Stimulated activated CD8-positive, alpha-beta memory T cell treated with anti-CD3 and anti-CD28 coated beads, Interleukin-4, amount 100 ng/mL, for 1 hour (primary cell): ENCODE measurements around the gene PCMTD2.
A peak's percentile ranks its signal among the peaks of the same experiment; 100 is the strongest.
"Not testable (repeated sequence)": the region's sequence is repeated elsewhere in the genome, so short reads cannot be mapped to it uniquely, and the experiment has no call there.

ENCODE experiments used
- DNase-seq, 2 donors: peaks; one replicate each; pipeline ENCODE4 v3.0.0-alpha.2; 2020; ENCODE audit warnings: low read depth in 2 of 2, low spot score in 1 of 2

Gene PCMTD2

DNA sequence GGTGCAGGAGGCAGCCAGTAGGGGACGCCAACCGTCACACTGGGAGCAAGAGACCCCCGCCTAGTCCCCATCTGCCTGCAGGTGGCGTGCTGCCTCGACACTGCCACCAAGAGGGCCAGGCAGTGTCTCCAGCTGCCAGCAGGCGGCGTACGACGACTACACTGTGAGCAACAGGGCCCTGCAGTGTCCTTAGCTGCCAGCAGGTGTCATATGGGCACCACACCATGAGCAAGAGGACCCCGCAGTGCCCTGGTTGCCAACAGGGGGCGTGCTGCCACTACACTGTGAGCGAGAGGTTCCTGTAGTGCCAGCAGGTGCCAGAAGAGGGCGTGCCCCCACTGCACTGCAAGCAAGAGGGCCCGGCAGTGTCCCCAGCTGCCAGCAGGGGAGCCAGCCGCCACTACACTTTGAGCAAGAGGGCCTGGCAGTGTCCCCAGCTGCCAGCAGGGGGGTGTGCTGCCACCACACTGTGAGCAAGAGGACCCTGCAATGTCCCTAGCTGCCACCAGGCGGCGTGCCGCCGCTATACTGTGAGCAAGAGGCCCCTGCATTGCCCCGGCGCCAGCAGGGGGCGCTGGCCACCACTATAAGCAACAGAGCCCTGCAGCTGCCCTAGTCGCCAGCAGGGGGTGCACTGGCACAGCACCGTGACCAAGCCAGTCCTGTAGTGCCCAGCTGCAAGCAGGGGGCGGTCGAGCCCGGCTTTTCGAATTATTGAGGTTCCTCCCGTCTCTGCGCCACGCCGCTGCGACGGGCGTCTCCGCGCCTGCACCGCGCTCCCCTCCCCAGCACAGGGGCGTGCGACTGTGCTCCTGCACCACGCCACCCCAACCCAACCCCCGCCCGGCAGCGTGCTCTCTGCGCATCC lies 30.3 kb downstream of the PCMTD2 start:
- peak; percentile 8 to 18 for DNase-seq

DNA sequence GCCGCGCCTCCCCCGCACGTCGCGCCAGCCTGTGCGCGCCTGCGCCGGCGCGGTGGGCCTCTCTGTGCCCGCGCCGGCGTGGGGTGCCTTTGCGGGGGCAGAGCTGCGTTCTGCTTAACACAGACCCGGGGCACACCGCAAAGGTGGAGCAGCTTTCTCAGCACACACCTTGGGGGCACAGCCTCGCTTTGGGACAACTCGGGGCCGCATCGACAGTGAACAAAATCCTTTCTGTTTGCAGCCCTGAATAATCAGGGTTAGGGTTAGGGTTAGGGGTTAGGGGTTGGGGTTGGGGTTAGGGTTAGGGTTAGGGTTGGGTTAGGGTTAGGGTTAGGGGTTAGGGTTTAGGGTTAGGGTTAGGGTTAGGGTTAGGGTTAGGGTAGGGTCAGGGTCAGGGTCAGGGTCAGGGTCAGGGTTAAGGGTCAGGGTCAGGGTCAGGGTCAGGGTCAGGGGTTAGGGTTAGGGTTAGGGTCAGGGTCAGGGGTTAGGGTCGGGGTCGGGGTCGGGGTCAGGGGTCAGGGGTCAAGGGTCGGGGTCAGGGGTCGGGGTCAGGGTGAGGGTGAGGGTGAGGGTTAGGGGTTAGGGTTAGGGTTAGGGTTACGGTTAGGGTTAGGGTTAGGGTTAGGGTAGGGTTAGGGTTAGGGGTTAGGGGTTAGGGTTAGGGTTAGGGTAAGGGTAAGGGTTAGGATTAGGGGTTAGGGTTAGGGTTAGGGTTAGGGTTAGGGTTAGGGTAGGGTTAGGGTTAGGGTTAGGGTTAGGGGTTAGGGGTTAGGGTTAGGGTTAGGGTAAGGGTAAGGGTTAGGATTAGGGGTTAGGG lies 31.1 kb downstream of the PCMTD2 start:
- not testable (repeated sequence) for DNase-seq

DNA sequence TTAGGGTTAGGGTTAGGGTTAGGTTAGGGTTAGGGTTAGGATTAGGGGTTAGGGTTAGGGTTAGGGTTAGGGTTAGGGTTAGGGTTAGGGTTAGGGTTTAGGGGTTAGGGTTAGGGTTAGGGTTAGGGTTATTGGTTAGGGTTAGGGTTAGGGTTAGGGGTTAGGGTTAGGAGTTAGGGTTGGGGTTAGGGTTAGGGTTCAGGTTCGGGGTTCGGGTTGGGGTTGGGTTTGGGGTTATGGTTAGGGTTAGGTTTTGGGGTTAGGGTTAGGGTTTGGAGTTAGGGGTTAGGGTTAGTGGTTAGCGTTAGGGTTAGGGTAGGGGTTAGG lies 31.7 kb downstream of the PCMTD2 start:
- DNase-seq: not testable (repeated sequence)

DNA sequence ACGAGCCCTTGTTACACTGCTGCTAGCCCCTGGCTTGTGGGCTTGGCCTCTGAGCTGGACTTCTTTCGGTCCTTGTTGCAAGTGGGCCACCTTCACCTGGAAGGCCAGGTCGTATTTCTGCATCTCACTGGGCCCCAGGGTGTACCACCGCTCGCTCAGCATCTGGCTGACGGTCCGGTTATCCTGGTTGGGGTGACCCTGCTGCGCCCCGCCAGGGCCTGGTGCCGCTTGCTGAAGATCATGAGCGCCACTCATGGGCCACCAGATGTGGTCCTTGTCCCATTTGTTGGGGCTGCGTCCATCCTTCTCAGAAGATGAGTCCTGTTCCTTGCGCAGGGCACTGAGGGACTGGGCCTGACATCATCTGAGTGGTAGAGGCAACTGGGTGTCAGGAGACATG lies 36.6 kb downstream of the PCMTD2 start:
- not testable (repeated sequence) for DNase-seq

DNA sequence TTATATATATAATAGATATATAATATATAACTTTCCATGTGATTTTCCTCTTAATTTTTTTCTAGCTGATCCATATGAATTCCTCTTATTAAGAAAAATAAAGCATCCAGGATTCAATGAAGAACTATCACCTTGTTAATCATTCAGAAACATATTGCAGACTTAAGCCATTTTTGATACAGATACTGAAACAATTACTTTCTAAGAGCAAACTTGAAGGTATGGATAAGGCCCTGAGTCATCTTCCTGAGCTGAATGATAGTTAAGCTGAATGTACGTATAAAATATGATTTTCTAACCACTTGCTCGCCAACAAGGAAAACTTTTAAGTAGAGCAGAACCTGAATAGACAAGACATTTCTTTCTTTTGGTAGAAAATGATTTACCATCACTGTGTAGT lies 47.5 kb downstream of the PCMTD2 start:
- not testable (repeated sequence) for DNase-seq

DNA sequence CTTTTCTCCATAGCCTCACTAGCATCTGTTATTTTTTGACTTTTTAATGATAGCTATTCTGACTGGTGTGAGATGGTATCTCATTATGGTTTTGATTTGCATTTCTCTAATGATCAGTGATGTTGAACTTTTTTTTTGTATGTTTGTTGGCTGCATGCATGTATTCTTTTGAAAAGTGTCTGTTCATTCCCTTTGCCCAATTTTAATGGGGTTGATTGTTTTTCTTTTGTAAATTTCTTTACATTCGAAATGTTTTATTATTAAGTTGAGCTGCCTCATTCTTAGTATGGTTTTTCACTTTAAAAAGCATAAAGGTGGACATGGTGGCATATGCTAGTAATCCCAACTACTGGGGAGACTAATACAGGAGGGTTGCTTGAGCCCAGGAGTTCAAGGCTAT lies 58.2 kb downstream of the PCMTD2 start:
- DNase-seq: not testable (repeated sequence)

DNA sequence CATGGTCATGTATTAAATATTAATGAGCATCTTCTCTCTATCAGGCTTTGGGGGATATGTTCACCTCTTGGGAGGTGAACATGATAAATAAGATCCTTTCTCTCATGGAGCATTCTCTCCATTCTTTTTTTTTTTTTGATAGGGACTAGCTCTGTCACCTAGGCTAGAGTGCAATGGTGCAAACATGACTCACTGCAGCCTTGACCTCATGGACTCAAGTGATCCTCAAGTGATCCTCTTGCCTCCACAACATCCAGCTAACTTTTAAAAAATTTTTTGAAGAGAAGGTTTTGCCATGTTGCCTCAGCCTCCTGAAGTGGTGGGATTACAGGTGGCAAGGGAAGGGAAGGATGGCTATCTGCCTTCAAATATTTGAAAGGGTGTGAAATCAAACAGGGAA lies 59.8 kb downstream of the PCMTD2 start:
- DNase-seq: not testable (repeated sequence)

DNA sequence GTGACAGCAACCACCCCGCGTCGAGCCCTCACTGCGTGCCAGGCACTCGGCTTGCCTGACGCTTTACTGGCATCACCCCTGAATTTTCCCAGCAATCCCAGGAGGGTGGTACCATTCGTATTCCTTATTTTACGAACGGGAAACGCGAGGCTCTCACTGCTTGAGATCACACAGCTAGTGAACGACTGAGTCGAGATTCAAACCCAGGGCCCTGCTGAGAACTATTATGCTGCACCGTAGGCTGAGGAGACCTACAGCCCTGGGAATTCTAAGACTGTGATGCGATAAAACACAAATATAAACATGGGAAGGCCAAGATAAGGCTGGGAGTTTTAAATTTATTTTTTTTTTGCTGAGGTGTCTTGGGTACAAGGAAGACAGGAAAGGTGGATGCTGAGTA lies 60.3 kb downstream of the PCMTD2 start:
- not testable (repeated sequence) for DNase-seq

DNA sequence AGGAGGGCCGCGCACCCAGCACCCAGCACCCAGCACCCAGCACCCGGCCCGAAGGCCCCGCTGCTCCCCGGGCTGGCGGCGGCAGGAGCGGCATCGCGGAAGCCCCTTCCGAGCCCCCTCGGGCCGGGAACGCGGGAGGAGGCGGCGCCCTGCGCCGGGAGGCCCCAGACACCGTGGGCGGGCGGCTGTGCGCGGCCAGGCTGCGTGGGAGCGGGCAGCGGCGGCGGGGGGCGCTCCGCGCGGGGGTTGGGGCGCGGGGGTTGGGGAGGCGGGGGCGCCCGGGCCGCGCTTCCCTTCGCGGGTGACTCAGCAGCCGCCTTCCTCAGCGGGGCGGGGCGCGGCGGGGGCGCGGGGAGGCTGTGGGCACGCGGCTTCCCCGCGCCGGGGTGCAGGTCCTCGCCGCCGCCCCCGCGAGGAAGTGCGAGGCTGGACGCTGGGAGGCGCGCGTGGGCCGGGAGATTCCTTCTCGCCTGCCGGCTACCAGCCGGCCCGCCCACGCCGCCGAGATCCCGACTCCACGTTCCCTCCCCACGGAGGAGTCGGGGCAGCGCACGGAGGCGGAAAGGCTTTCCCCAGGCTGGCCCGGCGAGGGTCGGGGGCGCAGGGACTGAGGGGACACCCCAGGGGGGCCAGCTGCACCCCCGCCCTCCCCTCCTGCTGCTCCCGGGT lies 61.0 kb downstream of the PCMTD2 start:
- not testable (repeated sequence) for DNase-seq

DNA sequence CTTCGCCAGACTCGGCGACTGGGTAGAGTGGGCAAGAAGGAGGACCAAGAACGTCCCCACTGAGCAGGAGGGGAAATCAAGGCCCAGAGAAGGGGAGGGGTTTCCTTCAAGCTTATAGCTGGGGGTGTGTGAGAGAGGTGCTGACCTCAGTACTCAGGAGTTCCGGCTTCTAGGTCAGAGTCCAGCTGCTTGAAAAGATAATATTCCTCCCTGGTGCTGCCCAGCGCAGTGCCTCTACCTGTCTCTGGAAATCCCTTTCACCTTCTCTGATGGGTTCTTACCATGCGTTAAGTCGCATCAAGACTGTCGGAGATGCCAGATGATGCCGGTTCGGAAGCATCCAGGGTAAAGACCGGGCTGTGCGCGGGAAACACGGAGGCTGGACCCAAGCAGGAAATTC lies 61.8 kb downstream of the PCMTD2 start:
- not testable (repeated sequence) for DNase-seq

DNA sequence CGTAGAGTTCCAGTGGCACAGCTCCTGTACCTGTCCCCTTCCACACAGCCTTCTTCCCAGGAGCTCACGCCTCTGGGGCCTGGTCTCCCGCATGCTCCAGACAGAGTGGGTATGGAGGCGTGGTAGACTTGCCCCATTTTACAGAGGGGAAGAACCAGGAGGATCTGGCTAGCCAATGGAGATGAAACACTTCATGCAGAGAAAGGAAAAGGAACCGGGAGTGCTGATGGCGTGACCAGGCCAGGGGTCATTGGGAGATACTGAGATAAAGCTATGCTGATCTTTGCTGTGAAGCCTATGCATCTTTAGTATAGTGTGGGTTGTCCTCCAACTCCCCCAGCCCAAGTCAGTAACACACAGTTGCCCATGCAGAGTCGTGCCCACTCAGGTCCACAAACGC lies 62.5 kb downstream of the PCMTD2 start:
- not testable (repeated sequence) for DNase-seq

DNA sequence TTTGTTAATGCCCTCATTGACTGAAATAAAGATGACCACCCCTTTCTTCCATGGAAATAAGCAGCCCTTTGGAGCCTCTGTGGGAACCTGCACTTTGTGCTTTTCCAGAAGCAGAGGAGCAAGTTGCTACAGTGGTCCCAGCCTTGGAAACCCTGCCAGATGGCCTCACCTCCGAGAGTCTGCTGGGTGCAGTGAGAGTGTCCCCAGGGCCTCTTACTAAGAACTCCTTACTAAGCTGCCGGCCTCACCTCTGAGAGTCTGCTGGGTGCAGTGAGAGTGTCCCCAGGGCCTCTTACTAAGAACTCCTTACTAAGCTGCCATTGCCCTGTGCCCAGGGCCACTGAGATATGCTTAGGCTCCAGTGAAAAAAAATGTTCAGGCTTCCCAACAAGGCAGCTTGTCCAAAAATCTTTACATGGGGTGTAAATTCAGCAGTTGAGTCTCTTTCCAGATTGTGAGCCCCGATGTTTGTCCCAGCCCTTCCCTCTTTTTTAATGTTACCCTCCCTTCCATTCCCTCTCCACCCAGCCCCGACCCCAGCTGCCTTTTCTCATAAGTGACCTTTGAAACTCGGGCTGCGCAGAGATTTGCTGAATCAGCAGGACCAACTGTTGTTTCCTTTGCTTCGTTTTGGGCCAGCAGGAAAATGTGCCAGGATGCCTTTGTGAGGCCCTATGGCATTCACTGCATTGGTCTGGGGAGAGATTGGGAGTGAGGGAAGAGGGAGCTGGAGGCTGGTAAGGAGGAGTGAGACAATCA lies 66.7 kb downstream of the PCMTD2 start:
- not testable (repeated sequence) for DNase-seq
